22Rv1 (cell line): Measurements from ENCODE around the gene FLCN.

Experiments used
- ZFX ChIP-seq: fragments of 450-650 bp; IDR thresholded peaks from 2 replicates; pipeline ENCODE4 v1.6.1; 2017; ENCODE audit warnings: antibody characterized with exemption, borderline replicate concordance
- TF ChIP-seq, protein P1 (sequence below): fragments of 450-650 bp; IDR thresholded peaks from 2 replicates; pipeline ENCODE4 v1.5.1; 2017; ENCODE audit warnings: mild to moderate bottlenecking

DNA sequence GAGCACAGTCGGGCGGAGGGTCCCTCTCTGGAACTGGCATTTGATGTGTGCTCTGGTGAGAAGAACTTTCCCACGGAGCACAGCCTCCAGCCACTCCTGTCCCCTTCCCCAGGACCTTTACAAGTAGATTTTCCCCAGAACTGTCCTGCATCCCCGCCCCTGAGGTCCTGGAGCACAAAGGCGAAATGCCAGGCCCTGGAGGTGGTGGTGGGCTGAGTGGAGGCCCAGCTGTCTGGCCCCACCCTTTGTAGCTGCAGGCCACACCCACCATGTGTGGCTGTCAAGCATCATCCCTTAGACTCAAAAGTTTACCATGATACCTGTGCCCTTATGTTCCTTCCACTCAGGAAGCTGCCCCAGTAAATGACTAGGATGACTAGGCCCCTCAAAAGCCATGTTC is 68.6 kb downstream of the FLCN start:
- TF ChIP-seq, protein P1, sequence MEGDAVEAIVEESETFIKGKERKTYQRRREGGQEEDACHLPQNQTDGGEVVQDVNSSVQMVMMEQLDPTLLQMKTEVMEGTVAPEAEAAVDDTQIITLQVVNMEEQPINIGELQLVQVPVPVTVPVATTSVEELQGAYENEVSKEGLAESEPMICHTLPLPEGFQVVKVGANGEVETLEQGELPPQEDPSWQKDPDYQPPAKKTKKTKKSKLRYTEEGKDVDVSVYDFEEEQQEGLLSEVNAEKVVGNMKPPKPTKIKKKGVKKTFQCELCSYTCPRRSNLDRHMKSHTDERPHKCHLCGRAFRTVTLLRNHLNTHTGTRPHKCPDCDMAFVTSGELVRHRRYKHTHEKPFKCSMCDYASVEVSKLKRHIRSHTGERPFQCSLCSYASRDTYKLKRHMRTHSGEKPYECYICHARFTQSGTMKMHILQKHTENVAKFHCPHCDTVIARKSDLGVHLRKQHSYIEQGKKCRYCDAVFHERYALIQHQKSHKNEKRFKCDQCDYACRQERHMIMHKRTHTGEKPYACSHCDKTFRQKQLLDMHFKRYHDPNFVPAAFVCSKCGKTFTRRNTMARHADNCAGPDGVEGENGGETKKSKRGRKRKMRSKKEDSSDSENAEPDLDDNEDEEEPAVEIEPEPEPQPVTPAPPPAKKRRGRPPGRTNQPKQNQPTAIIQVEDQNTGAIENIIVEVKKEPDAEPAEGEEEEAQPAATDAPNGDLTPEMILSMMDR = no peak
- TF ChIP-seq ZFX = no peak
